OCI-LY7 (cell line): ENCODE measurements around the gene COPZ1. TPM values are rescaled to one million over a fixed set of nuclear protein-coding genes. Genes with fewer than 3 reads are reported as not detected.

Experiments
- BruUV-seq: library from RNA; stranded (reverse); fragments of 400-500 nt; replicated peaks from 2 replicates; lab custom pipeline; 2021; lab: Mats Ljungman, UMichigan
- CTCF ChIA-PET: fragments of 300-600 bp; sonication (Branson Sonifier 250); formaldehyde crosslinking; loops from one replicate; lab custom pipeline; 2022; ENCODE audit warnings: antibody characterized with exemption; ENCODE audit not compliant: unreplicated experiment; lab: Charles Lee
- POLR2A ChIA-PET: fragments of 300-600 bp; sonication (Branson Sonifier 250); formaldehyde crosslinking; loops from one replicate; lab custom pipeline; 2022; ENCODE audit warnings: antibody characterized with exemption; lab: Charles Lee
- DNase-seq: peaks from one replicate; pipeline ENCODE4 v3.0.0-alpha.2; 2015; ENCODE audit warnings: low spot score
- H2AFZ ChIP-seq: fragments of 200-600 bp; sonication (generic), shearing (Covaris generic); 2 replicates; pipeline ENCODE4 v1.6.1; 2014; ENCODE audit warnings: mild to moderate bottlenecking, antibody characterized with exemption, low read length, moderate library complexity
- H3K27ac ChIP-seq: fragments of 200-600 bp; sonication (generic); 2 replicates; pipeline ENCODE4 v1.5.1; 2014; ENCODE audit warnings: mixed run types, low read depth, mild to moderate bottlenecking, moderate library complexity, low read length, inconsistent platforms; ENCODE audit not compliant: poor library complexity, severe bottlenecking
- H3K36me3 ChIP-seq: fragments of 200-600 bp; sonication (generic); 2 replicates; pipeline ENCODE4 v1.6.1; 2014; ENCODE audit warnings: mild to moderate bottlenecking, antibody characterized with exemption, low read length, moderate library complexity, mixed read lengths; ENCODE audit not compliant: insufficient read depth
- H3K4me1 ChIP-seq: fragments of 200-600 bp; sonication (generic); 2 replicates; pipeline ENCODE4 v1.5.1; 2014; ENCODE audit warnings: mild to moderate bottlenecking, low read length; ENCODE audit not compliant: insufficient read depth, poor library complexity, severe bottlenecking
- H3K4me2 ChIP-seq: fragments of 200-600 bp; sonication (generic); 2 replicates; pipeline ENCODE4 v1.6.1; 2014; ENCODE audit warnings: mild to moderate bottlenecking, low read length
- H3K4me3 ChIP-seq: fragments of 200-600 bp; sonication (generic); 2 replicates; pipeline ENCODE4 v1.5.1; 2014; ENCODE audit warnings: mild to moderate bottlenecking, low read depth, low read length; ENCODE audit not compliant: poor library complexity, severe bottlenecking
- H3K79me2 ChIP-seq: fragments of 200-600 bp; sonication (generic); 2 replicates; pipeline ENCODE4 v1.6.1; 2016; ENCODE audit warnings: low read depth, mild to moderate bottlenecking, low read length, moderate library complexity, mixed read lengths; ENCODE audit not compliant: insufficient read depth
- H3K9me2 ChIP-seq: fragments of 200-600 bp; sonication (generic); 2 replicates; pipeline ENCODE4 v1.6.1; 2016; ENCODE audit warnings: mild to moderate bottlenecking, low read length, mixed read lengths; ENCODE audit not compliant: insufficient read depth
- H3K9me3 ChIP-seq: fragments of 200-600 bp; sonication (generic); 2 replicates; pipeline ENCODE4 v1.6.1; 2014; ENCODE audit warnings: mild to moderate bottlenecking, mixed run types, low read length, mixed read lengths
- H4K20me1 ChIP-seq: fragments of 200-600 bp; sonication (generic); 2 replicates; pipeline ENCODE4 v1.6.1; 2014; ENCODE audit warnings: mild to moderate bottlenecking, antibody characterized with exemption, low read length, moderate library complexity, mixed read lengths; ENCODE audit not compliant: insufficient read depth
- CTCF ChIP-seq: fragments of 200-600 bp; sonication (generic); conservative IDR thresholded peaks from 2 replicates; pipeline ENCODE4 v1.5.1; 2014; ENCODE audit warnings: mild to moderate bottlenecking, antibody characterized with exemption, low read length, moderate library complexity, mixed read lengths
- EZH2phosphoT487 ChIP-seq: fragments of 200-600 bp; sonication (generic); IDR thresholded peaks from 2 replicates; pipeline ENCODE4 v1.6.1; 2018; ENCODE audit warnings: low read depth, borderline replicate concordance, mild to moderate bottlenecking, mixed run types, antibody characterized with exemption, low read length, moderate library complexity, mixed read lengths
- intact Hi-C: fragments of 100-400 bp; cut with micrococcal nuclease; formaldehyde crosslinking; loops from one replicate; pipeline ENCODE4 v1.10.0; 2022; ENCODE audit not compliant: unreplicated experiment
- total RNA-seq, 2 experiments: library from RNA; depleted of rRNA in 1 of 2; stranded (reverse); fragments of >200 nt in 1 of 2; shearing (Covaris generic) in 1 of 2; gene quantifications; 2 replicates each; pipeline ENCODE4 v1.2.3, GENCODE V29; 2014 to 2022

COPZ1 gene
- total RNA-seq, 2 experiments from 2014 or later: 86.0 to 121 TPM

- no peaks in the 10 kb centered on the region for H3K9me2 ChIP-seq
- H2AFZ ChIP-seq: no peak within 1 kb of the TSS
- BruUV-seq: no TSS peak
- no peaks in the 10 kb centered on the region for H3K36me3 ChIP-seq
- peaks cover 11% of the 10 kb centered on the region for H3K4me1 ChIP-seq
- H4K20me1 ChIP-seq: no peaks in the 10 kb centered on the region
- H3K4me2 ChIP-seq: peak within 1 kb of the TSS; percentile 33
- POLR2A ChIA-PET: interaction anchor here (0.5 kb wide), 1 partner anchor 26 kb away, joined by 6 read pairs; no protein-coding TSS in a partner anchor
- no peak for DNase-seq
- no peaks in the 10 kb centered on the region for H3K9me3 ChIP-seq
- intact Hi-C loops: no loop called here
- H3K4me3 ChIP-seq: no peak within 1 kb of the TSS
- CTCF ChIA-PET: no interaction called here
- H3K79me2 ChIP-seq: no peaks in the 10 kb centered on the region
- no peak within 1 kb of the TSS for H3K27ac ChIP-seq
- TF ChIP-seq CTCF: no peak
- TF ChIP-seq EZH2phosphoT487: peak; percentile 75; the same call in 1 of the 2 replicates
These were observed 24.1 kb upstream of the COPZ1 start, which contains the start of gene NFE2 for GRCh38 chr12:54300732-54301427. NFE2 (minus strand) TSS chr12:54301015; CDS start chr12:54295248, 5,767 bp downstream.

GRCh38 chr12:54301428-54302048 lies 23.4 kb upstream of the COPZ1 start:
- H4K20me1 ChIP-seq: no peaks in the 10 kb centered on the region
- no peak overlapping the region for H3K4me3 ChIP-seq
- ChIA-PET POLR2A (interaction anchor here (0.6 to 1.1 kb wide), 3 partner anchors 8 to 61 kb away, joined by 3 to 6 read pairs (median 5); no protein-coding TSS in a partner anchor), CTCF (interaction anchor here (0.7 to 0.8 kb wide), 2 partner anchors 8 to 23 kb away, joined by 3 read pairs; partner anchors contain the start of gene COPZ1)
- DNase-seq: no peak
- no peak overlapping the region for H3K27ac ChIP-seq
- BruUV-seq: no TSS peak
- TF ChIP-seq CTCF: no peak
- TF ChIP-seq EZH2phosphoT487: no peak
- H3K4me1 ChIP-seq: peaks cover 11% of the 10 kb centered on the region
- H3K79me2 ChIP-seq: no peaks in the 10 kb centered on the region
- H2AFZ ChIP-seq: no peak overlapping the region
- no peaks in the 10 kb centered on the region for H3K9me2 ChIP-seq
- intact Hi-C loops: no loop called here
- H3K4me2 ChIP-seq: no peak overlapping the region; the same call in 1 of the 2 replicates
- no peaks in the 10 kb centered on the region for H3K9me3 ChIP-seq
- no peaks in the 10 kb centered on the region for H3K36me3 ChIP-seq

GRCh38 chr12:54303640-54304039 lies 21.3 kb upstream of the COPZ1 start:
- intact Hi-C loops: no loop called here
- POLR2A ChIA-PET: no interaction called here
- Histone ChIP-seq H3K27ac (no peak overlapping the region), H3K4me3 (no peak overlapping the region), H3K9me2 (no peaks in the 10 kb centered on the region), H2AFZ (no peak overlapping the region), H3K4me1 (peaks cover 11% of the 10 kb centered on the region), H4K20me1 (no peaks in the 10 kb centered on the region), H3K36me3 (no peaks in the 10 kb centered on the region), H3K4me2 (no peak overlapping the region), H3K79me2 (no peaks in the 10 kb centered on the region), H3K9me3 (no peaks in the 10 kb centered on the region)
- no TSS peak for BruUV-seq
- DNase-seq: no peak
- CTCF ChIA-PET: no interaction called here
- TF ChIP-seq EZH2phosphoT487 (no peak), CTCF (no peak)
